DMS114 treated with DMSO at 0.1 percent for 48 hours (cell line): ENCODE results near the gene JAK1.

ENCODE experiments used
- DNase-seq: peaks from one replicate; lab custom pipeline; 2025; ENCODE audit not compliant: unreplicated experiment; lab: John Stamatoyannopoulos, UW

The JAK1 gene

DNA sequence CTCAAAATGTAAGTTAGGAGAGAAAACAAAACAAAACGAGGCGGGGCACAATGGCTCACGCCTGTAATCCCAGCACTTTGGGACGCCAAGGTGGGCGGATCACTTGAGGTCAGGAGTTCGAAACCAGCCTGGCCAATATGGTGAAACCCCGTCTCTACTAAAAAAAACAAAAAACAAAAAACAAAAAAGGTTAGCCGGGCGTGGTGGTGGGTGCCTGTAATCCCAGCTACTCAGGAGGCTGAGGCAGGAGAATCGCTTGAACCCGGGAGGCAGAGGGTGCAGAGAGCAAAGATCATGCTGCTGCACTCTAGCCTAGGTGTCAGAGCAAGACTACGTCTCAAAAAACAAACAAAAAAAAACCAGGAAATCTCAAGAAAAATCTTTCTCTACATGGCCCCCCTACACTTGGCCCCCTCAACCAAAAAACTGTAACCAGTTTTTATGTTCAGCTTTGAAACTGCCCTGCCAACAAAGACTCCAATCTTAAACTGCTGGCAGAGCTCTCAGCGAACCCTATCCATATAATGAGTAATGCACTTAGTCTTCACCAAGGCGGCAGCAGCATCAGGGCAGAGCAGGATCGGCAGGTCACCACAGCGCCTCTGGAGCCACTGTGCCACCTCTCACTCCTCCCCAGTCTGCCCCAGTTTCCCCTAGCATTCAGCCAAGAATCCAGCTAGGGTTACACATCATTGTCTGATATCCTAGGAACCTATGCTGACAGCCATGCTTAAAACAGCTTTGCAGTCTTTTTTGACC, 71.7 kb downstream of the JAK1 start:
- DNase-seq = no peak

DNA sequence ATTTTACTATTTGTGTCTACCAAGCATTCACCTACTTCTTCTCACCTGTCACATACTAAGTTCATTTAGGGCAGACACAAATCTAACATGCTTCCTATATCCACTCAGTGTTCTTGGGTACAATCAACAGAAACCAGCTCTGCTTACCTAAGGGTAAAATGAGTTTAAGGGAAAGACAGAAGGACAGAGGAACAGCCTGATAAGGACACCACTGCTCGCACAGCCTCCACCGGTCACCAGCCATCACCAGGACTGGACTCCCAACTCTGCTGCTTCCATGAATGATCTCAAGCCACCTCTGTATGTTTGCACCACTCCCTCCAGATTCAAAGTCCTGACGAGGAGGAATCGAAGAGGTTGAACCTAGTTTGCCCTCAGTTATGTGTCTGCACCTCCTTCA, 72.4 kb downstream of the JAK1 start:
- DNase-seq = no peak

DNA sequence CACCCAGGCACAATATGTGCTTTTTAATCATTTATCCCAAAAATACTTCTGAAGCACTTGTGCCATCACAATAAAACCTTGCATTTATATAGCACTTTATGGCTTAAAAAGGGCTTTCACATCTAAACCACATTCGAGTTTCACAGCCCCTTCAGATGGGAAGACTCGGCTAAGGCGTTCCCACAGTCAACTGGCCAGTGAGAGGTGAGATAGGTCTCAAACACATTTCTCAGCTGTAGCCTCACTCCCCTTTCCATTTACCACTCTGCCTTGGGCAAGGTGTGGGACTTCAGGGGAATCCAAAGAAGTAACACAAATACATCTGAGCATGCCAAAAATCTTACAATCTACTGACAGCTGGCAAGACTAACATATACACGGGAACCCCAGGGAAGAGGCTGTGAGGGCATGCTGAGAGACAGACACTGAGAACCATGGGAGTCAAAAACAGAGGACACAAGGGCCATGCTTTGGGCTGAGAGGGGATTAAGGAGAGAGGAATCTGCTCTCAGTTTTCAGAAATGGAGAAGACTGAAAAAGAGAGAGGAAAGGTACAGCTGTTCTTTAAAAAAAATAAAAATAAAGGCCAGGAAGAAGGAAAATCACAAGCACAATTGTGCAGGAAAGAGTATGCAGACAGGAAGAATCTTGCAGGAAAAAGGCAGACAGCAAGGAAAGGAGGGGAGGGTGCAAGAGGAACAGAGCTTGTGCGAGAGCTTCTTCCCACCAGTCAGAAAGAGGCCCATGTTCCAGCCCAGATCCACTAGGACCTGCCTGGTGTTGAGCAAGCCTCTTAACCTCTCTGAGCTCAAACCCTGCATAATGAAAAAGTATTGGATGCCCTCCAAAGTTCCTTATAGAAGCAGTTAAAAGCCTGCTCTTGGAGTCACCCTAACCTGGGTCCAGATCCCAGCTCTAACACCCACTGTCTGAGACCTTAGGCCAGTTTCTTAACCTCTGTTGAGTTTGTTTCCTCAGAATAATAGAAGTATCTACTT, 73.5 kb downstream of the JAK1 start:
- no peak for DNase-seq

DNA sequence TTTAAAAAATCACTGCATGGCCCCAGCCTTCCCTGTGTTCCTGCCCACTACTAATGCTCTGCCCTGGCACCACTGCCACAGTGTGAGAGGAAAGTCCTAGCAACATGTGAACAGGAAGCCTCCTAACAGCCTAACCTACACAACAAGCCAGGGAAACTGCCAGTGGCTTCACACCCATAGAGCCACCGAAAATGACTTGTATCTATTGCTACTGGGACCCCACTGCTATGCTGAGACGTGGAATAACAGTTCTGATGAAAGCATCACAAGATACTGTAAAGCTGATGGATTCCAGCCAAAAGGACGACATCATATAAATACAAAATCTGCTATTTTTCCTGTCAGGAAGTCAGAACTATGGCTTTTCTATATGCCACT, 74.9 kb downstream of the JAK1 start:
- no peak for DNase-seq

DNA sequence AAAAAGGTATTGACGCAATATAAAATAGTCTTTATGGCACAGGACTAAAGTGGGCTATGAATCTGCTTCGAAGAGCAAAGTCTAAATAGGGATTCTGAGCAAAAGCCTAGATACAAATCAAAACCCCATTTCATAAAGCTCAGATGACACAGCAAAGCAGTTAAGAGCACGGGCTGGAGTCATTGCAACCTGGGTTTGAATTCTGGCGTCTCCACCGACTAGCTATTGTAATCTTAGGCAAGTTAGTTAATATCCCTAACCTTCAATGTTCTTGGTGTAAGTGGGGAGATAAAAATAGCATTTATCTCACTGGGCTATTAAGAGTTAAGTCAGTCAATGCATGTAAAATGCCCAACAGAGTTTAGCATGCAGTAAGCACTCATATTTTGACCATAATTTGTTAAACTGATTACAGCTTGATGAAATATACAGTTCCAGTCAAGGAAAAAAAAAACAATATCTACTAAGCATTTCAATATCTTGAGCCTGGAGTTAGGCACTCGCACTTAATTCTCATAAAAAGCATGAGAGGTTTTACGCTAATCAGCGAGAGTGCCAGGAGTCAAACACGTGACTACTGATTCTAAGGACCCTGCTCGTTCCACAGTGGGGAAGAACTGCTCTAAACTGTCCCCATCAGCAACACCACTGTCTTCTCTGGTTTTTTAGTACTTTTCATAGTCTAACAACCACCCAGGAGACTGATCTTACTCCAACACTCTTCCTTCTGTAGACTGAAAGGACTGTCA, 75.5 kb downstream of the JAK1 start:
- no peak for DNase-seq

DNA sequence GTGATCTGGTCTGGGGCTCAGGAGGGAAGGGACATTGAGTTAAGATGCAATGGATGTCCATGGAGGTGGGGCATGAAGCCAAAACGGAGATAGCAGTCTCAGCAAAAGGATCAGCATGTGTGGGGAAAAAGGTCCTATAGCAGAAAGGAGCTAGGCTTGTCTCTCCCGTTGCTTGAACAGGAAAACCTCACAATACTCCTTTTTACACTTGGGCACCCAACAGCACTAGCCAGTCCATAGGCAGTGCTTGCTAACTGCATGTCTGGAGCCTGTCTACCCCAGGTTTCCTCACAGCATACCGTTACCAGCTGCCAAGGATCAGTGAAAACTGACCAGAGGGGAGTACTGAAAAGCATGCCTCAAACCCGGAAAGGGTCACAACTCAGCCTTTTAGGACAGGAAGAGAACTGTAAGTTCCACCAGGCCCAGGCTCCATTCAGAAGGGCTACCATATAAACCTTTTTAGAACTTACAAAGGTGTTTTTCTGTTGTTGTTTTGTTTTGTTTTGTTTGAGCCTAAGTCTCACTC, 78.6 kb downstream of the JAK1 start:
- DNase-seq = no peak

DNA sequence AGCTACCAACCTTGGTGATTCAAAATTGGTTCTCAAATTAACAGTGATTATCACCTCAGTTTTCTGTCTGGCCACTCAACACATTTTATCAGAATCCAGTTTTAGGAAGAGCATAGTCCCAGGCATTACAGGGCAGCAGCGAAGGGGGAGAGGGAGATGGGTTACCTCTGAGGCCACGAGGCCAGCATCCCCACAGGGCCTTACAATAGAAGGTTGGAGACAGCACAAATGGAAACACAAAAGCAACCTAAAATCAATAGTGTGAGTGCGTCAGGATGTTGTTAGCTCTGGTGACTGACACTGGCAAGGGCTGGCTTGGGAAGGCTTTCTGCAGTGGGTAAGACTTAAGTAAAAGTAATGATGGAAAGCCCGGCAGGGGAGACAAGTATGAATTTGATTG, 79.5 kb downstream of the JAK1 start:
- DNase-seq = no peak

DNA sequence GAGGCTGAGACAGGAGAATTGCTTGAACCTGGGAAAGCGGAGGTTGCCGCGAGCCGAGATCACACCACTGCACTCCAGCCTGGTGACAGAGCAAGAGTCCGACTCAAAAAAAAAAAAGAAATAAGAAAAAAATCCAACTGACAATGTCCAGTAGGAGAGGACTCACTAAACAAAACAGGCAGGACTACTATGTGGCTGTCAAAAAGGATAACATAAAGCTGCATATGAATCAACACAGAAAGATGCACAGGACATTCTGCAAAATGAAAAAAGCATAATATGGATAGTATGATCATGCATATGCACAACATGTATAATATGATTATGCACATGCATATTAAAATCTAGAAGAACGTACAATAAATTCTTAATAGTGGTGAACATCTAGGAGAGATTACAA, 80.7 kb downstream of the JAK1 start:
- DNase-seq = no peak

DNA sequence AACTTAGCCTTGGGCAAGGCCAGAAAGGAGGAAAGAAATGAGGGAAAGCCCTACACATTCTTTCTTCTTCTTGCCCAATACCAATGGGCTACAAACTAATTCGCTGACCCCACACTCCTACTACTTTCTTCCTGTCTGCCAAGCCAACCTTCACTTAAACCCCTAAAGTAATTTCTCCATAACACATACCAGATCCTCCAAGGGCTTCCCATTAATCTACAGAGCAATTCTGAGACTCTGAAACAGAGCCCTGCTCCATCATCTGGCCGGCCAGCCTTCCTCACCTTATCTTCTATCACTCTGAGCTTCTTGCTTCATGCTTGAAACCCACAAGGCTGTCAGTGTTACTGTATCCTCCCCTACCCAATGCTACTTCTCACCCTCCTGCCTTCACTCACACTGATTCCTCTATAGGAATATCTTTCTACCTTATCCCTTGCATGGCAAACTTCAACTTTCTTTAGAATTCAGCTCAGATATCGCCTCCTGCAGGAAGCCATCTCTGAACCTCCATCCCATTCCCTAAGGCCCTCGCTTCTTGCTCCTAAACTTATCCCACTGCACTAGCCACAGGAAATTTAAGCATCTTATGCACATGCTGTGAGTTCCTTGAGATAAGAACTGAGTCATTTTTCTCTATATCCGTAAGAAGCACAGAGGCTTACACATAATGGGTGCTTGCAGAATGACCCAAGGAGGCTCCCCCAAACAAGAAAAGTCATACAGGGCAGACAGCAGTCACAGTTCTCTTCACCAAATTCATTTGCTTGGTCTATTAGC, 81.9 kb downstream of the JAK1 start:
- no peak for DNase-seq

DNA sequence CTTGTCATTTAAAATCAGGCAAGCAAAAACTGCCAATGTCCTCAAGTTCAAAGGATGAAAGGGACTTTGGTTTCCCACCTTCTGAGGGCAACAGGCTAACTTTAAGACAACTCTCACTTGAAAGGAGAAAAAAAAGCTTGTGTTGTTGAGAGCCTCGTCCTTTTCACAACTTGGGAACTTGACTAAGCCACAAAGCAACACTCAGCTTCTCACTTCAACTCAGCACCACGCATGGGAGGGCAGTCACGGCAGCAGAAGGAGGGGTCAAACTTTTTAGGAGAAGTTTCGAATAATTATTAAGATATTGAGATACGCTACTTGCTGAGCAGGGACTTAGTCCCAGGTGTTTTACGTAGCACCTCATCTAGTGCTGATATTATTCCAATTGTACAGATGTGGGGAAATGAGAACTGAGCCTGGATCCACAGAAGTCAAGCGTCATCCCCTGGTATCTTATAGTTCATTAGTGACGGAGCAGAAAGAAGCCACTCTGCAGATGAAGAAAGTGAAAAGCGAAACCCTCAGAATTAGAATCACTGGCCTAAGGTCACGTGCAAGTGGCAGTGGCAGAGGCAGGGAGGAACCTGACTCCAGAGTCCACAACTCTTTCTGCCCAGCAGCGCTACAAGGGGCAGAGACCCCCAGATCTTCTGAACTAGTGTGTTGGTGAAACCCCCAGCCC, 83.6 kb downstream of the JAK1 start:
- no peak for DNase-seq

DNA sequence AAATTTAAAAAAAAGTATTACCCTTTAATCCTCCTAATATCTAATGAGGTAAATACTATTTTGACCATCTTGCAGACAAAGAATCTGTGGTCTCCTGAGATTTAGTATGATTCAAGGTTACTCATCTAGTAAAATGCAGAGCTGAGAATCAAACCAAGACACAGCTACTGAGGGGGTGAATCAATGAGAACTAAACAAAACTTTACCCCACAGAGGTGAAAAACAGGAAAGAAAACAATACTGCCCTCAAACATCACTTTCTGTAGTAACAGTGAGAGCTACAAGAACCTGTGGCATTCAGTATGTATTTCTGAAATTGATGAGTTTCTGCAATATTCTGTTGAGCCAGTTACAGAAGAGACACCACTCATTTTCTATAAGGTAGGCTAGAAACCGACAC, 85.1 kb downstream of the JAK1 start:
- DNase-seq = no peak

DNA sequence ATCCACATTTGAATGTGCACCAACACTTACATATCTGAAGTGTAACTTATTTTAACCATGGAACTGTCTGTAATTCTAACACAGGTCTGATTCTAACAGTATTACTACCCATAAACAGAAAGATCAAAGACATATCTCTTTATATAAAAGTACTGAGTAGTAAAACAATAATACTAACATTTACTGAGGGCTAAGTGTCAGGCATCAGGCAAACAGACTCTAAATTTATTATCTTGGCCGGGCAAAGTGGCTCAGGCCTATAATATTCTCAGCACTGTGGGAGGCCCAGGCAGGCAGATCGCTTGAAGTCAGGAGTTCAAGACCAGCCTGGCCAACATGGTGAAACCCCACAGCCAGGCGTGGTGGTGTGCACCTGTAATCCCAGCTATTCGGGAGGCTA, 85.9 kb downstream of the JAK1 start:
- no peak for DNase-seq

DNA sequence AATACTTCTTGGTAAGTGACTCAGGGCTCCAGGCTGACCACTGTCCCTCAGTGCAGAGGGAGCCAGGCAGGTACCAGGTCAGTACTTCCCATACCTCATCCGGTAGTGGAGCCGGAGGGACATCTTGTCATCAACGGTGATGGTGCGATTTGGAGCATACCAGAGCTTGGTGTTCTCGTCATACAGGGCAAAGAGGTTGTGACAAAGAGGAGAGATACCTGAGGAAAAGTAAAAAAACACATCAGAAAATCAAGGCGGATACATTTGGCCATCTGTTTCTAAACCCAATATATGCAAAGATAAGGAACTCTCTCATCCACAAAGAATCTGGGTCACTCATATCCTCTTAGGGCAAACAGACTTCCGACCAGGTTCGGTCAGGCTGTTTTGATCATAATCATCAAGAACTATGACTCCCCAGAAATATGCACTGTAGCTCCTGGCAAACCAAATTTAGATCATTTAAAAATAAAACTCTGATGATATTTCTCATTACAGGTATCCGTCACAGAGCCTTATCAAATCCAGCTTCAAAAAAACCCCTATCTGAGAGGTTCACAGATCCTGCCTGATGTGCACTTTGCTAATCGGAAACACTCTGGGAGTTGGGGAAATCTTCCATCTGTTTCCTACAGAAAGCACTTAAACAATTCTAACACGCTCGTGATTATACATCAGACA, 87.3 kb downstream of the JAK1 start:
- DNase-seq = no peak

DNA sequence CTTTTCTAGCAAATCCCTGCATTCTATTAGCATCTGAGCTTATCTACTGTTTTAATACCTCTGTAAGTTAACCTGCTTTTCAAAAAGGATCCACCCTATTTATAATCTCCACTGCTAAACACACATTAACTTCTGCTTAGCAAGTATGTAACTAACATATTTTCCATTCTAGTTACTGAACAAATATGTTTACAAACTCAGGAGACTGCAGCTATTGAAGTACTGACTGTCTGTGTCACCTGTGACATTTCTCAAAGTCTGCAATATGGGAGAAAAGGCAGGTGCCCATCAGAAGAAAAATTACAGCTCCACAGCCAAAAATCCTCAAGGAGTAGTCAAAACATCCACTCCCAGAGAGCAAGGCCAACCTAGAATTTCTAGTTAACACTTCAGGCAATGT, 88.3 kb downstream of the JAK1 start:
- no peak for DNase-seq

DNA sequence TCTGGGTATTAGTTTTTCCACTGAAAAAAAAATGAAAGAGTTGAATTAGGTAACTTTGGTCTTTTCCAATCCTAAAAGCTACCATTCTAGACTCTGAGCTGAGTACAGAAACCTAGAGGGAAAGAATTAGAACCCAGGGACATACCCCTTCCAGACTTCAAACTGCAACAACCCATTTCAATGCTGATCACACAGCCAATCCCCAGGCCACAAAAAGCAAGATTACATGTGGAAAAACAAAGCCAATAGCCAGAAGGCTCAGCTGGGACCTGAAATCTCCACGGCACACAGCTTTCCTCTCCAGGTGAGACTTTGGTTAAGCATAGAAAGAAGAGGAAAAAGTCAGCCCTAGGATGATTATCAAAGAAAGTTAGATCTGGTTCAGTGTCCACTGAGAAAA, 88.8 kb downstream of the JAK1 start:
- no peak for DNase-seq

DNA sequence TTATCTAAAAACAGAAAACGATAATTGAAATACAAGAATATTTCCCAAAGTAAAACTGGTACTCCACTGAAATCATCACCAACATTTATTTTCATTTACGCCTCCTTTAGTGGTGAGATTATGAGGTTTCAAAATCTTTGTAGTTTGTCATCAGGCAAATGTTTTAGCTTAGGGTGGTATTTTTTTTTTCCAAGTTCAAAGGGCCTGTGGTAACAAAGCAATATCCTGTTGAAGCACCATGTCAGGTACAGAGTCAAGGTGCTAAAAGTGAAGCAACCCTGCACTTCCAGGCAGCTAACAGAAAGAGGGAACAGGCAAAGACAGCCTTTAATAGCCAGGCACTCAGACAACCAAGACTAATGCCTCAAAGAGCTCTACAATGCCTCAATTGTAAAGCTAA, 89.2 kb downstream of the JAK1 start:
- no peak for DNase-seq

DNA sequence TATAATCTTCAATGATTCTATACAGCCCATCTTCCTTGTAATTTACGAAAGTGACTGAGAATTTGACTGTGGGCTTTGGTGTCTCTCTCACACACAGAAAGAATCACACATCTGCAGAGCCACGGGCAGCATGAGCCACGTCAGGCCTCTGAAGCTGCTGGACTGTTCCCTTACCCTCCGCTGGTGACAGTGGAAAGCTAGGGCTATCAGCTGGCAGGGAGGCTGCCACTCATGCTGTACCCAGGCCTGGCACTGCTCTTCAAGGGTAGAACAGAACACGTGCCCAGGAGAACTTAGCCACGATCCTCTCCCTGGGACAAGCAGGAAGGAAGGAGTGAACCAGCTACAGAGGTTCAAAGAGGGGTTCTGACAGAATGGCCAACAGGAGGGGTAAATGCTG, 90.7 kb downstream of the JAK1 start:
- no peak for DNase-seq

DNA sequence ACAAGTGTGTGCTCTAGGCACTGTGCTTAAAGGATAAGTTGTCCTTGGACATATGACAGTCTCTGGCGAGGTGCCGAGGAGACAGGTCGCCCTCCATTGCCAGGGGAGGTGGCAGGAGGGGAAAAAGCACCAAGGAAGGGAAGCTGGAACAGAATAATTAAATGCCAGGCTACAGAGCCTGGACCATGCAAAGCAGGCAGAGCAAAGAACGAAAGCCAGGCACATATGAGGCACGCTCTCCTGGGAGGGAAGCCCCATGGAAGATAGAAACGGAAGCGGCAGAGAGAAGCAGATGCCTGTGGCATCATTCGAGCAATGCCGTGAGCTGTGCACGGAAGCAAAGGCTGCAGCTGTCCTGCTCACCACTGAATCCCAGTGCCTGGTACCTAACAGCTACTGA, 91.2 kb downstream of the JAK1 start:
- DNase-seq = no peak

DNA sequence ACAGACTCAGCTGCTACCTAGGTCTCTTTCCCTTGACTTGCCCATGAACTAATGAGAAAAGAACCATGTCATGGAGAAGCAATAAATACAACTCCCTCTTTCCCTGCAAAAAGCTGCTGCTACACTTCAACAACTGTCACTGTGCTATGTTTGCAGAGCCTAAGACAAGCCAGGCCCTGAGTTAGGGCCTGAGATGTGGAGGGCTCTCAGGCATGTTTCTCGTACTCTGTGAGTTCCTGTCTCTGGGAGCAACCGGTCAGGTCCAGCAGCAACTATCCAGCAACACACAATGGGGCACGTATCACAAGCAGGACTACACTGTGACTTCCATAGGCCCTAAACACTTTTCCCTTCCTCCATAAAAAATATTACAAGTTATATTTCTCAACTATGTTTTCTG, 91.7 kb downstream of the JAK1 start:
- no peak for DNase-seq
